Fibroblast of lung (primary cell): ENCODE data around the gene OTOGL. TPM values are rescaled to one million over a fixed set of nuclear protein-coding genes. Genes with fewer than 3 reads are reported as not detected.
A peak's percentile ranks its signal among the peaks of the same experiment; 100 is the strongest.
"Not testable (repeated sequence)": the region's sequence is repeated elsewhere in the genome, so short reads cannot be mapped to it uniquely, and the experiment has no call there.

ENCODE experiments used
- DNase-seq, 2 donors: peaks; one replicate each; pipeline versions ENCODE4 v3.0.0 to v3.0.0-alpha.2; 2010; ENCODE audit warnings: low read depth in 2 of 2
- H2AFZ ChIP-seq: 2 replicates; pipeline ENCODE4 v1.5.1; 2012; ENCODE audit warnings: low read length, control low read depth, inconsistent platforms
- H3K27ac ChIP-seq: 2 replicates; pipeline ENCODE4 v1.5.1; 2011; ENCODE audit warnings: low read length, control low read depth; ENCODE audit not compliant: insufficient read depth
- H3K27me3 ChIP-seq: 2 replicates; pipeline ENCODE4 v1.5.1; 2011; ENCODE audit warnings: mild to moderate bottlenecking, low read length; ENCODE audit not compliant: control insufficient read depth, insufficient read depth
- H3K36me3 ChIP-seq: 2 replicates; pipeline ENCODE4 v1.5.1; 2011; ENCODE audit warnings: low read length; ENCODE audit not compliant: control insufficient read depth, insufficient read depth
- H3K4me1 ChIP-seq: 2 replicates; pipeline ENCODE4 v1.5.1; 2011; ENCODE audit warnings: low read length; ENCODE audit not compliant: control insufficient read depth, insufficient read depth; ENCODE audit errors: extremely low read depth
- H3K4me2 ChIP-seq: 2 replicates; pipeline ENCODE4 v1.5.1; 2011; ENCODE audit warnings: low read length, control low read depth; ENCODE audit not compliant: insufficient read depth; ENCODE audit errors: extremely low read depth
- H3K4me3 ChIP-seq, 4 experiments: fragments of 200-600 bp in 1 of 4; sonication (generic) in 1 of 4; replicated peaks in 1 of 4; 2 replicates each; pipeline ENCODE4 v1.5.1; 2011 to 2016; ENCODE audit warnings: low read length in 4 of 4, low read depth in 3 of 4, mild to moderate bottlenecking in 3 of 4, control low read depth in 2 of 4, inconsistent platforms in 1 of 4, mixed read lengths in 1 of 4; ENCODE audit not compliant: insufficient read depth in 1 of 4; ENCODE audit errors: control extremely low read depth in 1 of 4
- H3K79me2 ChIP-seq: 2 replicates; pipeline ENCODE4 v1.5.1; 2012; ENCODE audit warnings: mild to moderate bottlenecking, low read length, inconsistent platforms; ENCODE audit not compliant: control insufficient read depth, insufficient read depth
- H3K9ac ChIP-seq: 2 replicates; pipeline ENCODE4 v1.5.1; 2011; ENCODE audit warnings: mild to moderate bottlenecking, low read length, control low read depth; ENCODE audit not compliant: insufficient read depth
- H3K9me3 ChIP-seq: 2 replicates; pipeline ENCODE4 v1.5.1; 2012; ENCODE audit warnings: low read depth, low read length; ENCODE audit not compliant: control insufficient read depth, insufficient read depth
- H4K20me1 ChIP-seq: 2 replicates; pipeline ENCODE4 v1.5.1; 2011; ENCODE audit warnings: low read length; ENCODE audit not compliant: control insufficient read depth, insufficient read depth; ENCODE audit errors: extremely low read depth
- CTCF ChIP-seq, 2 donors: IDR thresholded peaks in 1 of 2; conservative IDR thresholded peaks in 1 of 2; 1 replicate in 1 of 2; 2 replicates in 1 of 2; pipeline ENCODE4 v1.5.1; 2011 to 2012; ENCODE audit warnings: low read length in 2 of 2, control low read depth in 1 of 2, inconsistent platforms in 1 of 2, low read depth in 1 of 2, mild to moderate bottlenecking in 1 of 2
- EZH2 ChIP-seq: IDR thresholded peaks from 2 replicates; pipeline ENCODE4 v1.5.1; 2012; ENCODE audit warnings: low read length, control low read depth, mild to moderate bottlenecking; ENCODE audit errors: missing control alignments
- polyA plus RNA-seq, 2 donors: library from polyadenylated mRNA; depleted of rRNA in 1 of 2; stranded (reverse) in 1 of 2; unstranded in 1 of 2; fragments of >200 nt; gene quantifications; 2 replicates each; pipeline ENCODE4 v1.2.1, GENCODE V29; 2011 to 2012; ENCODE audit warnings: missing spikeins in 1 of 2
- total RNA-seq: library from RNA; depleted of rRNA; stranded (reverse); fragments of >200 nt; gene quantifications from 2 replicates; pipeline ENCODE4 v1.2.1, GENCODE V29; 2014

OTOGL gene
- total and polyA plus RNA-seq, 2 donors (not counting 1 experiment from before 2014, with no cell fraction given): 0.15 to 0.17 TPM

GRCh38 chr12:80142640-80143039 is 43.3 kb downstream of the OTOGL start:
- no peaks in the 10 kb centered on the region for H4K20me1 ChIP-seq
- H3K4me1 ChIP-seq: no peaks in the 10 kb centered on the region
- H3K9me3 ChIP-seq: no peaks in the 10 kb centered on the region
- no peak overlapping the region for H3K4me3 ChIP-seq
- no peak overlapping the region for H3K4me2 ChIP-seq
- no peak overlapping the region for H2AFZ ChIP-seq
- H3K27me3 ChIP-seq: no peaks in the 10 kb centered on the region
- no peaks in the 10 kb centered on the region for H3K36me3 ChIP-seq
- no peaks in the 10 kb centered on the region for H3K79me2 ChIP-seq
- H3K27ac ChIP-seq: no peak overlapping the region
- no peak for TF ChIP-seq CTCF (conservative IDR thresholded peaks at IDR 0.05 in 1 of 2, IDR thresholded peaks at IDR 0.05 in 1 of 2; ENCODE audit: low read depth in 1 of 2, low read length in 2 of 2)
- no peak for TF ChIP-seq EZH2
- DNase-seq: peak in 1 of 2 donors; percentile 5
- no peak overlapping the region for H3K9ac ChIP-seq

- Histone ChIP-seq H3K4me3 (no peak overlapping the region), H3K9ac (no peak overlapping the region), H3K27ac (no peak overlapping the region), H3K27me3 (no peaks in the 10 kb centered on the region), H2AFZ (no peak overlapping the region), H4K20me1 (no peaks in the 10 kb centered on the region), H3K4me1 (no peaks in the 10 kb centered on the region), H3K4me2 (no peak overlapping the region), H3K79me2 (no peaks in the 10 kb centered on the region), H3K36me3 (no peaks in the 10 kb centered on the region), H3K9me3 (no peaks in the 10 kb centered on the region)
- DNase-seq: no peak
- TF ChIP-seq EZH2 (no peak), CTCF (conservative IDR thresholded peaks at IDR 0.05 in 1 of 2, IDR thresholded peaks at IDR 0.05 in 1 of 2; ENCODE audit: low read depth in 1 of 2, low read length in 2 of 2) (no peak)
Measured at GRCh38 chr12:80143537-80143936, 44.2 kb downstream of the OTOGL start.

- H3K9ac ChIP-seq, H2AFZ ChIP-seq, H3K27me3 ChIP-seq, H4K20me1 ChIP-seq, H3K27ac ChIP-seq, H3K9me3 ChIP-seq, H3K4me3 ChIP-seq, DNase-seq, H3K36me3 ChIP-seq, H3K4me2 ChIP-seq, H3K4me1 ChIP-seq, H3K79me2 ChIP-seq: not testable (repeated sequence)
Measured at GRCh38 chr12:80149547-80150313, 50.4 kb downstream of the OTOGL start.
